GM11168 (cell line): ENCODE data around the gene ZIC4.

ENCODE experiments used
- in situ Hi-C: fragments of 300-500 bp; cut with MboI; formaldehyde crosslinking; loops from one replicate; pipeline ENCODE4 v1.12.0; 2022; ENCODE audit warnings: low sequenced_read_pairs; ENCODE audit not compliant: unreplicated experiment

The ZIC4 gene

GRCh38 chr3:147358144-147358992, 48.0 kb downstream of the ZIC4 start:
- in situ Hi-C loops: no loop called here

- in situ Hi-C loops: no loop called here
These were observed 49.1 kb downstream of the ZIC4 start for GRCh38 chr3:147356909-147357900.

GRCh38 chr3:147356145-147356908, 50.0 kb downstream of the ZIC4 start:
- in situ Hi-C loops: no loop called here

- in situ Hi-C loops: no loop called here
These were observed 50.6 kb downstream of the ZIC4 start for GRCh38 chr3:147355753-147356090.

GRCh38 chr3:147355084-147355752, 51.1 kb downstream of the ZIC4 start:
- in situ Hi-C loops: no loop called here

GRCh38 chr3:147354623-147355022, 51.7 kb downstream of the ZIC4 start:
- in situ Hi-C loops: no loop called here

GRCh38 chr3:147351301-147351700, 55.0 kb downstream of the ZIC4 start:
- in situ Hi-C loops: no loop called here

- in situ Hi-C loops: no loop called here
These were observed 57.4 kb downstream of the ZIC4 start for GRCh38 chr3:147348976-147349375.

- in situ Hi-C loops: no loop called here
These were observed 62.4 kb downstream of the ZIC4 start for GRCh38 chr3:147343926-147344325.

GRCh38 chr3:147341727-147342126, 64.6 kb downstream of the ZIC4 start:
- in situ Hi-C loops: no loop called here

- in situ Hi-C loops: no loop called here
These were observed 69.6 kb downstream of the ZIC4 start for GRCh38 chr3:147336543-147337278.
